GM13976 (cell line): ENCODE results near the gene REST.
"Not testable (repeated sequence)": the region's sequence is repeated elsewhere in the genome, so short reads cannot be mapped to it uniquely, and the experiment has no call there.

ENCODE experiments used
- DNase-seq: peaks from one replicate; pipeline ENCODE4 v3.0.0; 2012; ENCODE audit warnings: low spot score
- in situ Hi-C: fragments of 300-500 bp; cut with MboI; formaldehyde crosslinking; loops from one replicate; pipeline ENCODE4 v1.12.0; 2022; ENCODE audit warnings: low sequenced_read_pairs, mixed read lengths, inconsistent platforms; ENCODE audit not compliant: unreplicated experiment
- TF ChIP-seq, protein P1 (sequence below): IDR thresholded peaks from 2 replicates; pipeline ENCODE4 v1.5.1; 2012; ENCODE audit warnings: borderline replicate concordance, mild to moderate bottlenecking; ENCODE audit not compliant: insufficient read depth; ENCODE audit errors: extremely low read depth, missing control alignments, control extremely low read depth

The REST gene

DNA sequence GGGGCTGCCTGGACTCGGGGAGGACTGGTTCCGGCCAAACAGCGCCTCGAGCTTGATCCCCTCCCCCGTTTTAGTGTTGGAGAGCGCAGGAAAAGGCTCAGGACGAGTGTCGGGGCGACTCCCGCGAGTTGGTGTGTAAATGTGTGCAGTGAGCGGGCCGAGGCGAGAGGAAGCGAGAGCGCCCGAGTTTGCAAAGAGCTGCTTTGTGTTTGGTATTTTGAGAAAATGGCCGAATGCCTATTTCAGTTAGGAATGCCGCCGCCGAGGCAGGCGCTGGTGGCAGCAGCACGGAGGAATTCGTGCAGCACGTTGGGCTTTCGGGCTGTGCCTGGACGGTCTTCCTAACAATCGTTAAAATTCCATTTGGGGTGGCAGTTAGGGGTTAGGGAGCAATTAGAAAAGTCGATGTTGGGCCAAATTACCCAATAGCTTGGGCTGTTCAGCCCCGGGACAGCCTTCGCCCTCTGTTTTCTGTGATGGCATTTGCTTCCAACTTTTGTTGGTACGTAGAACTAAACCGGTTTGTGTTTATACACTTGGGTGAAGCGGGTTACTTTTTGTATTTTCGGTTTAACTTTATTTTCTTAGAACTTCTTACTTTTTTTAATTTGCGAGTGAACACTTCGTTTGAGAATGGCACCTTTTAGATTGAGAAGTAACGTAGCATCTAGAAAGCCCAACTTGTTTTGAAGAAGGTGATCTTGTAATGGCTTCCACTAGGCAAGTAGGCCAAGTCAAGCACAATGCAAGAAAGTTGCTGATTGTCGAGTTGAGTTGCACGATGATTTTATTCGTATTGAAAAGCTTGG lies 1.6 kb downstream of the REST start:
- DNase-seq: peak; percentile 67
- TF ChIP-seq, protein P1, sequence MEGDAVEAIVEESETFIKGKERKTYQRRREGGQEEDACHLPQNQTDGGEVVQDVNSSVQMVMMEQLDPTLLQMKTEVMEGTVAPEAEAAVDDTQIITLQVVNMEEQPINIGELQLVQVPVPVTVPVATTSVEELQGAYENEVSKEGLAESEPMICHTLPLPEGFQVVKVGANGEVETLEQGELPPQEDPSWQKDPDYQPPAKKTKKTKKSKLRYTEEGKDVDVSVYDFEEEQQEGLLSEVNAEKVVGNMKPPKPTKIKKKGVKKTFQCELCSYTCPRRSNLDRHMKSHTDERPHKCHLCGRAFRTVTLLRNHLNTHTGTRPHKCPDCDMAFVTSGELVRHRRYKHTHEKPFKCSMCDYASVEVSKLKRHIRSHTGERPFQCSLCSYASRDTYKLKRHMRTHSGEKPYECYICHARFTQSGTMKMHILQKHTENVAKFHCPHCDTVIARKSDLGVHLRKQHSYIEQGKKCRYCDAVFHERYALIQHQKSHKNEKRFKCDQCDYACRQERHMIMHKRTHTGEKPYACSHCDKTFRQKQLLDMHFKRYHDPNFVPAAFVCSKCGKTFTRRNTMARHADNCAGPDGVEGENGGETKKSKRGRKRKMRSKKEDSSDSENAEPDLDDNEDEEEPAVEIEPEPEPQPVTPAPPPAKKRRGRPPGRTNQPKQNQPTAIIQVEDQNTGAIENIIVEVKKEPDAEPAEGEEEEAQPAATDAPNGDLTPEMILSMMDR: no peak
- in situ Hi-C loops: no loop called here

DNA sequence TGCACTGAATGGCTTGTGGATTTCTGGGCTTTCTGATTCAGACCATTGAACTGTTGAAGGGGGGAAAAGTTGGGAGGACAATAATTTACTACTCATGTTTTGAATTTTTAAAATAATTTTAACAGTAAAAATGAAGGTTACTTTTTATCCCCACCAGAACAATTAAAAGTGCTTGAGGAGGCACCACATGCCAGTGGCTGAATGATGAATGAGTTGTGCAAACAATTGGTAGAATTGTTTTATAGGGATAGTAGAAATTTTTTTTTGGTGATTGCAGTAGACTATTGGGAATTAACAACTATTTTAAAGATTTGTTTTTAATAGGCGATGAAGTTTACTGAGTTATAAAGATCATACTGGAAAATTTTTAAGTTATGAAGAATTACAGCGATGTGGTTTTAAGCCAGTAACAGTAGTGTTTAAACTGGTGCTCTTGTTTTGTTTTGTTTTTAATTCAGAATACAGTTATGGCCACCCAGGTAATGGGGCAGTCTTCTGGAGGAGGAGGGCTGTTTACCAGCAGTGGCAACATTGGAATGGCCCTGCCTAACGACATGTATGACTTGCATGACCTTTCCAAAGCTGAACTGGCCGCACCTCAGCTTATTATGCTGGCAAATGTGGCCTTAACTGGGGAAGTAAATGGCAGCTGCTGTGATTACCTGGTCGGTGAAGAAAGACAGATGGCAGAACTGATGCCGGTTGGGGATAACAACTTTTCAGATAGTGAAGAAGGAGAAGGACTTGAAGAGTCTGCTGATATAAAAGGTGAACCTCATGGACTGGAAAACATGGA lies 2.7 kb downstream of the REST start:
- in situ Hi-C loops: no loop called here
- no peak for DNase-seq
- TF ChIP-seq, protein P1: no peak

DNA sequence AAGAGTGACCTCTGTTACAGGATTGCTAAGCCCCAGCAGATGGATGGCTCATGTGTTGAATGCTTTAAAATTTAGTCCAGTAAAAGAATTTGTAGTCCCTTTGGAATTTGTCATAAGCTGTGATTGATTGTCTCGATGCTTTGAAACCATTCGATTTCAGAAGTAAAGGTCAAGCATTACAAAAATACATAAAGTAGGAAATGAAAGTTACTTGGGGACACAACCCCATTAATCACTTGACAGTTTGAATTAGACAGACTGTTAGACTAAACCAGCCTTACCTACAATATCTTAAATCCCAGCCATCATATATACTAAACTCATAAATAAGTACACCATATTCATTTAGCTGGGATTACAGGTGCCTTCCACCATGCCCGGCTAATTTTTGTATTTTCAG lies 6.6 kb downstream of the REST start:
- in situ Hi-C loops: no loop called here
- no peak for DNase-seq
- TF ChIP-seq, protein P1: no peak

DNA sequence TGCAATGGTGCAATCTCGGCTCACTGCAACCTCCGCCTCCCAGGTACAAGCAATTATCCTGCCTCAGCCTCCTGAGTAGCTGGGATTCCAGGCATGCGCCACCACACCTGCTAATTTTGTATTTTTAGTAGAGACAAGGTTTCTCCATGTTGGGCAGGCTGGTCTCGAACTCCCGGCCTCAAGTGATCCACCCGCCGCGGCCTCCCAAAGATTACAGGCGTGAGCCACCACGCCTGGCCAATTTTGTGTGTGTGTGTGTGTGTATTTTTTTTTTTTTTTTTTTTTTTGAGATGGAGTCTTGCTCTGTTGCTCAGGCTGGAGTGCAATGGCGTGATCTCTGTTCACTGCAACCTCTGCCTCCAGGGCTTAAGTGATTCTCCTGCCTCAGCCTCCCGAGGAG lies 7.3 kb downstream of the REST start:
- DNase-seq, in situ Hi-C loops: not testable (repeated sequence)

DNA sequence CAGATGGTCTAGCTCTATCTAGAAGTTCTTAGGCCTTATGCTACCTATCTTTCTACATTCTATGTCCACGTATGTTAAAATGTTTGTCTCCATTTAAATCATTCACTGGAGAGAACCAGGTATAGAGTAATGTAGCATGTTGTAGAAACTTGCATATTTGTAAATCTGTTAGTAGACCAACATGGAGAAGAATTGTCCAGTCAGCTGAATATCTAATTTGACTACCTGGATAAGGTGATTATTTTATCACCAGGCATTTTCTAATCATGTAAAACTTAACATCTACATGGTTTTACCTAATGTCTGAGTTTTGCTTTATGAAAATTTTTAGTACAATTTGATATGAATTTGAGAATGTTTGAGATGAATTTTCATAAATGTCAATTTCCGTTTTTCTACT lies 19.5 kb downstream of the REST start:
- no peak for DNase-seq
- in situ Hi-C loops: no loop called here
- TF ChIP-seq, protein P1: no peak

DNA sequence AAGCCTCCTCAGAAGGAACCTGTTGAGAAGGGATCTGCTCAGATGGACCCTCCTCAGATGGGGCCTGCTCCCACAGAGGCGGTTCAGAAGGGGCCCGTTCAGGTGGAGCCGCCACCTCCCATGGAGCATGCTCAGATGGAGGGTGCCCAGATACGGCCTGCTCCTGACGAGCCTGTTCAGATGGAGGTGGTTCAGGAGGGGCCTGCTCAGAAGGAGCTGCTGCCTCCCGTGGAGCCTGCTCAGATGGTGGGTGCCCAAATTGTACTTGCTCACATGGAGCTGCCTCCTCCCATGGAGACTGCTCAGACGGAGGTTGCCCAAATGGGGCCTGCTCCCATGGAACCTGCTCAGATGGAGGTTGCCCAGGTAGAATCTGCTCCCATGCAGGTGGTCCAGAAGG lies 22.9 kb downstream of the REST start:
- DNase-seq: no peak
- TF ChIP-seq, protein P1: no peak
- in situ Hi-C loops: no loop called here

DNA sequence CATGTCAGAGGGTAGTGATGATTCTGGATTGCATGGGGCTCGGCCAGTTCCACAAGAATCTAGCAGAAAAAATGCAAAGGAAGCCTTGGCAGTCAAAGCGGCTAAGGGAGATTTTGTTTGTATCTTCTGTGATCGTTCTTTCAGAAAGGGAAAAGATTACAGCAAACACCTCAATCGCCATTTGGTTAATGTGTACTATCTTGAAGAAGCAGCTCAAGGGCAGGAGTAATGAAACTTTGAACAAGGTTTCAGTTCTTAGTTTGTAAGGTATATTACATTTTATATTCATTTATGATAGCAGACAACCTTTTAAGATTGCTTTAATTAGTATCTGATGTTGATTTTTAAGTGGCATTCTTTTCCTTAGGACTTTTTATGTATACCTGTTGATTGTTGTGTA lies 24.2 kb downstream of the REST start:
- TF ChIP-seq, protein P1: no peak
- no peak for DNase-seq
- in situ Hi-C loops: no loop called here
